Adrenal gland (tissue), 5 donors: Measurements from ENCODE around the gene MUCL1.
A peak's percentile ranks its signal among the peaks of the same experiment; 100 is the strongest.

Experiments used
- POLR2A ChIP-seq, 2 donors: fragments of 450-650 bp; IDR thresholded peaks; one replicate each; pipeline ENCODE4 v1.6.1; 2017; ENCODE audit warnings: antibody characterized with exemption in 2 of 2, mild to moderate bottlenecking in 2 of 2, moderate library complexity in 1 of 2
- TF ChIP-seq, protein P1 (sequence below), 6 experiments: fragments of 450-650 bp in 4 of 6; fragments of 200-600 bp in 2 of 6; sonication (generic) in 1 of 6; IDR thresholded peaks; 1 replicate in 5 of 6; 2 replicates in 1 of 6; pipeline versions ENCODE4 v1.5.1 to v1.8.0; 2016 to 2021; ENCODE audit warnings: antibody characterized with exemption in 6 of 6, mild to moderate bottlenecking in 2 of 6, moderate library complexity in 1 of 6
- donor health status: DM: no; HTN: no; CAD: no.

DNA sequence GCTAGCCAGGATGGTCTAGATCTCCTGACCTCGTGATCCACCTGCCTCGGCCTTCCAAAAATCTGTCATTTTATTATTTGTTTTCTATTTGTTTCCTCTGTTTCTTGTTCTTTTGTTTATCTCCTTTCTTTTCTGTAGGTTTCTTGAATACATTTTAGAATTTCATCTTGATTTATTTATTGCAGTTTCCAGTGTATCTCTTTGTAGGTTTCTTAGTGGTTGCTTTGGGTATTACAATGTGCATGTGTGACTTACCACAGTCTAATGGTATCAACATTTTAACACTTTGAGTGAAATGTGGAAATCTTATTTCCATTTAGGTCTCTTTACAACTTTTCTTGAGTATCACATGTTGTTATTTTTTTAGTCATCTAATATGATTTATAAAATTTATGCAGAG, 29.9 kb upstream of the MUCL1 start:
- TF ChIP-seq, protein P1, sequence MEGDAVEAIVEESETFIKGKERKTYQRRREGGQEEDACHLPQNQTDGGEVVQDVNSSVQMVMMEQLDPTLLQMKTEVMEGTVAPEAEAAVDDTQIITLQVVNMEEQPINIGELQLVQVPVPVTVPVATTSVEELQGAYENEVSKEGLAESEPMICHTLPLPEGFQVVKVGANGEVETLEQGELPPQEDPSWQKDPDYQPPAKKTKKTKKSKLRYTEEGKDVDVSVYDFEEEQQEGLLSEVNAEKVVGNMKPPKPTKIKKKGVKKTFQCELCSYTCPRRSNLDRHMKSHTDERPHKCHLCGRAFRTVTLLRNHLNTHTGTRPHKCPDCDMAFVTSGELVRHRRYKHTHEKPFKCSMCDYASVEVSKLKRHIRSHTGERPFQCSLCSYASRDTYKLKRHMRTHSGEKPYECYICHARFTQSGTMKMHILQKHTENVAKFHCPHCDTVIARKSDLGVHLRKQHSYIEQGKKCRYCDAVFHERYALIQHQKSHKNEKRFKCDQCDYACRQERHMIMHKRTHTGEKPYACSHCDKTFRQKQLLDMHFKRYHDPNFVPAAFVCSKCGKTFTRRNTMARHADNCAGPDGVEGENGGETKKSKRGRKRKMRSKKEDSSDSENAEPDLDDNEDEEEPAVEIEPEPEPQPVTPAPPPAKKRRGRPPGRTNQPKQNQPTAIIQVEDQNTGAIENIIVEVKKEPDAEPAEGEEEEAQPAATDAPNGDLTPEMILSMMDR (IDR thresholded peaks at IDR 0.05) = peak in 1 of 6 experiments; percentile 25
- TF ChIP-seq POLR2A (IDR thresholded peaks at IDR 0.05) = no peak
